NCI-H2081 (cell line): ENCODE results near the gene ARHGAP36.

Experiments used
- DNase-seq, 2 experiments: peaks; one replicate each; lab custom pipeline; 2025; lab: John Stamatoyannopoulos, UW

Gene ARHGAP36

GRCh38 chrX:131068945-131069719 is 11.0 kb downstream of the ARHGAP36 start:
- peak; percentile 22 to 47 for DNase-seq

GRCh38 chrX:131072871-131073571 is 14.9 kb downstream of the ARHGAP36 start:
- no peak for DNase-seq

GRCh38 chrX:131073607-131074006 is 15.5 kb downstream of the ARHGAP36 start:
- DNase-seq: no peak

- no peak for DNase-seq
These were observed 23.9 kb downstream of the ARHGAP36 start for GRCh38 chrX:131081772-131082740.

GRCh38 chrX:131083510-131084142 is 25.5 kb downstream of the ARHGAP36 start:
- DNase-seq: no peak

GRCh38 chrX:131084145-131084544 is 26.0 kb downstream of the ARHGAP36 start:
- no peak for DNase-seq

- no peak for DNase-seq
These were observed 78.6 kb downstream of the ARHGAP36 start for GRCh38 chrX:131136776-131137175.

GRCh38 chrX:131139072-131139471 is 80.9 kb downstream of the ARHGAP36 start:
- no peak for DNase-seq
